Upper lobe of left lung (tissue), 6 donors: ENCODE results near the gene CDKN1B. TPM values are rescaled to one million over a fixed set of nuclear protein-coding genes. Genes with fewer than 3 reads are reported as not detected.

ENCODE experiments used
- ATAC-seq, 2 donors: fragments of 200-7000 bp; cut with Tn5 transposase; one replicate each; pipeline ENCODE4 v1.9.1; 2022; ENCODE audit warnings: mild to moderate bottlenecking in 2 of 2, moderate library complexity in 2 of 2; ENCODE audit not compliant: low FRiP score in 2 of 2
- DNase-seq, 2 donors: peaks; one replicate each; pipeline ENCODE4 v3.0.0-alpha.2; 2019 to 2020
- H3K27ac ChIP-seq, 4 donors: fragments of 200-600 bp; sonication (generic); one replicate each; pipeline ENCODE4 v1.5.1; 2016 to 2019
- H3K27me3 ChIP-seq, 4 donors: fragments of 200-600 bp; sonication (generic); one replicate each; pipeline ENCODE4 v1.5.1; 2017 to 2019
- H3K36me3 ChIP-seq, 4 donors: fragments of 200-600 bp; sonication (generic); one replicate each; pipeline ENCODE4 v1.5.1; 2016 to 2019
- H3K4me1 ChIP-seq, 4 donors: fragments of 200-600 bp; sonication (generic); one replicate each; pipeline ENCODE4 v1.5.1; 2018 to 2019
- H3K4me3 ChIP-seq, 4 donors: fragments of 200-600 bp; sonication (generic); one replicate each; pipeline ENCODE4 v1.5.1; 2017 to 2019; ENCODE audit warnings: mild to moderate bottlenecking in 2 of 4, moderate library complexity in 1 of 4
- H3K9me3 ChIP-seq, 4 donors: fragments of 200-600 bp; sonication (generic); one replicate each; pipeline ENCODE4 v1.5.1; 2018 to 2019
- CTCF ChIP-seq, 6 experiments: fragments of 450-650 bp in 4 of 6; fragments of 200-600 bp in 2 of 6; sonication (generic) in 2 of 6; IDR thresholded peaks; one replicate each; pipeline ENCODE4 v1.5.1; 2016 to 2019; ENCODE audit warnings: antibody characterized with exemption in 6 of 6
- EP300 ChIP-seq, 4 donors: sonication (generic); formaldehyde crosslinking; IDR thresholded peaks; one replicate each; pipeline ENCODE4 v1.5.1; 2017; ENCODE audit warnings: antibody characterized with exemption in 4 of 4, control low read depth in 2 of 4
- POLR2A ChIP-seq, 4 donors: fragments of 450-650 bp; IDR thresholded peaks; one replicate each; pipeline ENCODE4 v1.5.1; 2016 to 2017; ENCODE audit warnings: antibody characterized with exemption in 4 of 4, mild to moderate bottlenecking in 2 of 4
- POLR2AphosphoS5 ChIP-seq, 2 donors: sonication (generic); formaldehyde crosslinking; IDR thresholded peaks; one replicate each; pipeline ENCODE4 v1.5.1; 2017; ENCODE audit warnings: antibody characterized with exemption in 2 of 2
- WGBS, 2 donors: methylation state at CpG; one replicate each; pipeline ENCODE4 v1.1.5; 2017 to 2018; 5-methylcytosine and 5-hydroxymethylcytosine counted together
- total RNA-seq, 6 donors: library from RNA; depleted of rRNA in 4 of 6; stranded (reverse); fragments of >200 nt in 4 of 6; gene quantifications; one replicate each; pipeline versions ENCODE4 v1.1.0 to v1.2.1, GENCODE V29; 2016 to 2021
- donor health status: DM: no; HTN: no; CAD: no; lungs with moderate emphysema.
- donor health status: DM: no; HTN: yes; CAD: no; lungs with severe emphysema.

Gene CDKN1B
- total RNA-seq, 6 donors from 2014 or later: 42.1 to 85.5 (median 72.3) TPM

GRCh38 chr12:12725086-12725955 is 8.2 kb downstream of the CDKN1B start:
- 0 to 1% methylated on average over 16 to 86 of the region's 93 CpGs for WGBS, 2 donors
- no peaks in the 10 kb centered on the region for H3K27me3 ChIP-seq
- peaks cover 23 to 34% (median 25%) of the 10 kb centered on the region in 4 donors for H3K4me1 ChIP-seq
- peak in 2 of 6 experiments; percentile 29 to 41 for TF ChIP-seq CTCF (IDR thresholded peaks at IDR 0.05)
- TF ChIP-seq POLR2A (IDR thresholded peaks at IDR 0.05): peak in 3 of 4 donors; percentile 75 to 95 (median 91)
- TF ChIP-seq POLR2AphosphoS5 (IDR thresholded peaks at IDR 0.05): peak in 1 of 2 donors; percentile 81
- no peak for TF ChIP-seq EP300 (IDR thresholded peaks at IDR 0.05)
- peak; percentile 96 for DNase-seq
- peak overlapping the region; percentile 60 to 74 (median 66) for H3K4me3 ChIP-seq
- peak; percentile 91 to 92 for ATAC-seq
- no peaks in the 10 kb centered on the region for H3K9me3 ChIP-seq
- H3K27ac ChIP-seq: peak overlapping the region; percentile 98 to 100 (median 100)
- H3K36me3 ChIP-seq: peaks cover 0 to 18% (median 0%) of the 10 kb centered on the region in 4 donors

DNA sequence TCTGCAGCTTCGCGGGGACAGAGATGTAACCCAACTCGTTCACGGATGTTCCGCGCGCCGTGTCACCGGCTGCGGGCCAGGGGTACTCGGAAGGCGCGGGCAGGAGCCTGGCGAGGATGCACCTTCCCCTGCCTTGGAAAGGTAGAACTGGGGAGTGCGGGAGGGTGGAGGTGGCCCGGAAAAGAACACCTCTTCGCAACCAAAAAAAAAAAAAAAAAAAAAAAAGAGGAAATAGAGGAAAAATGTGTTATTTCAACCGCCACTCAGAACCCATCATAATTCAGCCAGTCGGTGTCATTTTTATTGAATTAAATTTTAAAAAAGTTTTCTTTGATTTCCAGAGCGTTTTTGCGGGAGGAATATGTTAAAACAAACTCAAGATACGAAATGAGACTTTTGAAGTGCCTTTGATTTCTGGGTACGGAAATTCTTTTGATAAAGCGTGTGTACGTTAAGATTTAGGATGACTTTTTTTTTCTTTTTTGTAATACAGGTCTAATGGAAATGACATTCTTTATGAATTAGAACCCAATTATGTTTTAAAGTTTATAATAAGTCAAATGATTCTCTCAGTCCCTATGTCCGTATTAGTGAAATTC is 8.9 kb downstream of the CDKN1B start:
- Histone ChIP-seq H3K36me3 (peaks cover 0 to 11% (median 0%) of the 10 kb centered on the region in 4 donors), H3K4me1 (peaks cover 15 to 27% (median 18%) of the 10 kb centered on the region in 4 donors), H3K9me3 (no peaks in the 10 kb centered on the region), H3K4me3 (peak overlapping the region; percentile 41 to 74 (median 65)), H3K27ac (peak overlapping the region; percentile 98 to 100 (median 100)), H3K27me3 (no peaks in the 10 kb centered on the region)
- TF ChIP-seq POLR2A (IDR thresholded peaks at IDR 0.05) (peak in 2 of 4 donors; percentile 33 to 67), EP300 (IDR thresholded peaks at IDR 0.05) (no peak), CTCF (IDR thresholded peaks at IDR 0.05) (no peak), POLR2AphosphoS5 (IDR thresholded peaks at IDR 0.05) (peak; percentile 43 to 70)
- 1 to 3% methylated on average over 16 to 23 of the region's 26 CpGs for WGBS, 2 donors
- ATAC-seq: no peak
- peak in 1 of 2 donors; percentile 94 for DNase-seq

GRCh38 chr12:12726555-12727093 is 9.5 kb downstream of the CDKN1B start:
- peak overlapping the region; percentile 98 to 100 (median 100) for H3K27ac ChIP-seq
- H3K9me3 ChIP-seq: no peaks in the 10 kb centered on the region
- ATAC-seq (peak in 1 of 2 donors; percentile 13), DNase-seq (no peak)
- H3K4me1 ChIP-seq: peaks cover 10 to 21% (median 12%) of the 10 kb centered on the region in 4 donors
- TF ChIP-seq POLR2A (IDR thresholded peaks at IDR 0.05) (no peak), POLR2AphosphoS5 (IDR thresholded peaks at IDR 0.05) (no peak), EP300 (IDR thresholded peaks at IDR 0.05) (no peak), CTCF (IDR thresholded peaks at IDR 0.05) (no peak)
- 33 to 36% methylated on average over 6 of the region's 6 CpGs for WGBS, 2 donors
- H3K36me3 ChIP-seq: peaks cover 0 to 6% (median 0%) of the 10 kb centered on the region in 4 donors
- peak overlapping the region in 3 of 4 donors; percentile 60 to 74 (median 70) for H3K4me3 ChIP-seq
- H3K27me3 ChIP-seq: no peaks in the 10 kb centered on the region

GRCh38 chr12:12731178-12731577 is 14.0 kb downstream of the CDKN1B start:
- Histone ChIP-seq H3K9me3 (no peaks in the 10 kb centered on the region), H3K27ac (no peak overlapping the region), H3K4me1 (peaks cover 0 to 17% (median 8%) of the 10 kb centered on the region in 4 donors), H3K27me3 (no peaks in the 10 kb centered on the region), H3K36me3 (no peaks in the 10 kb centered on the region), H3K4me3 (no peak overlapping the region)
- TF ChIP-seq CTCF (IDR thresholded peaks at IDR 0.05): no peak
- TF ChIP-seq POLR2AphosphoS5 (IDR thresholded peaks at IDR 0.05): no peak
- DNase-seq (no peak), ATAC-seq (no peak)
